ENCODE data around the gene SEC24D. TPM values are rescaled to one million over a fixed set of nuclear protein-coding genes. Genes with fewer than 3 reads are reported as not detected.

The SEC24D gene
- total and polyA plus RNA-seq, 9 of the 15 experiments (the other 6 are each of a cell fraction or from before 2014, with no cell fraction given), result 7.1 to 22.5 (median 11.3) TPM

DNA sequence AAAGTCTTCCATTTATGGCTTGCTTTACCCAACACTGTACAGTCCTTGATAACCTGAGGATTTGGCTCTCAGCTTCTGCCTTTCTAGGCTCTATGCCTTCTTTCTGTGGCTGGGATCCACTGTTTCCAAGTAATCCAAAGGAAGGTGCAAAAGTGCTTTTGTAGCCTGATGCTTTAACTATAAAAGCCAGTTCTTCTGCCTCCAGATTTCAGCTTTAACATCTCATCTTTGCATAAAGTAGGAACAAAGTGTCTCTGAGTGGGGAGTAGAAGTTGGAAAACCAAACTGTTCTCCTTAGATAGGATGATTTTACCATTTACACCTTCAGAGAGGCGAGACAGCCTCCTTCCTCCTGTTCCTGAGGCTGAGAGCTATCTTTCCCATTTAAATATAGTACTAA lies 11.1 kb upstream of the SEC24D start (continued):
- no peak for TF ChIP-seq ZNF79 (CRISPR knock-in tag; IDR thresholded peaks at IDR 0.05; ENCODE audit: low read depth)
- TF ChIP-seq, protein P1, sequence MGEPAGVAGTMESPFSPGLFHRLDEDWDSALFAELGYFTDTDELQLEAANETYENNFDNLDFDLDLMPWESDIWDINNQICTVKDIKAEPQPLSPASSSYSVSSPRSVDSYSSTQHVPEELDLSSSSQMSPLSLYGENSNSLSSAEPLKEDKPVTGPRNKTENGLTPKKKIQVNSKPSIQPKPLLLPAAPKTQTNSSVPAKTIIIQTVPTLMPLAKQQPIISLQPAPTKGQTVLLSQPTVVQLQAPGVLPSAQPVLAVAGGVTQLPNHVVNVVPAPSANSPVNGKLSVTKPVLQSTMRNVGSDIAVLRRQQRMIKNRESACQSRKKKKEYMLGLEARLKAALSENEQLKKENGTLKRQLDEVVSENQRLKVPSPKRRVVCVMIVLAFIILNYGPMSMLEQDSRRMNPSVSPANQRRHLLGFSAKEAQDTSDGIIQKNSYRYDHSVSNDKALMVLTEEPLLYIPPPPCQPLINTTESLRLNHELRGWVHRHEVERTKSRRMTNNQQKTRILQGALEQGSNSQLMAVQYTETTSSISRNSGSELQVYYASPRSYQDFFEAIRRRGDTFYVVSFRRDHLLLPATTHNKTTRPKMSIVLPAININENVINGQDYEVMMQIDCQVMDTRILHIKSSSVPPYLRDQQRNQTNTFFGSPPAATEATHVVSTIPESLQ (CRISPR knock-in tag; IDR thresholded peaks at IDR 0.05), result no peak
- TF ChIP-seq, protein P2, sequence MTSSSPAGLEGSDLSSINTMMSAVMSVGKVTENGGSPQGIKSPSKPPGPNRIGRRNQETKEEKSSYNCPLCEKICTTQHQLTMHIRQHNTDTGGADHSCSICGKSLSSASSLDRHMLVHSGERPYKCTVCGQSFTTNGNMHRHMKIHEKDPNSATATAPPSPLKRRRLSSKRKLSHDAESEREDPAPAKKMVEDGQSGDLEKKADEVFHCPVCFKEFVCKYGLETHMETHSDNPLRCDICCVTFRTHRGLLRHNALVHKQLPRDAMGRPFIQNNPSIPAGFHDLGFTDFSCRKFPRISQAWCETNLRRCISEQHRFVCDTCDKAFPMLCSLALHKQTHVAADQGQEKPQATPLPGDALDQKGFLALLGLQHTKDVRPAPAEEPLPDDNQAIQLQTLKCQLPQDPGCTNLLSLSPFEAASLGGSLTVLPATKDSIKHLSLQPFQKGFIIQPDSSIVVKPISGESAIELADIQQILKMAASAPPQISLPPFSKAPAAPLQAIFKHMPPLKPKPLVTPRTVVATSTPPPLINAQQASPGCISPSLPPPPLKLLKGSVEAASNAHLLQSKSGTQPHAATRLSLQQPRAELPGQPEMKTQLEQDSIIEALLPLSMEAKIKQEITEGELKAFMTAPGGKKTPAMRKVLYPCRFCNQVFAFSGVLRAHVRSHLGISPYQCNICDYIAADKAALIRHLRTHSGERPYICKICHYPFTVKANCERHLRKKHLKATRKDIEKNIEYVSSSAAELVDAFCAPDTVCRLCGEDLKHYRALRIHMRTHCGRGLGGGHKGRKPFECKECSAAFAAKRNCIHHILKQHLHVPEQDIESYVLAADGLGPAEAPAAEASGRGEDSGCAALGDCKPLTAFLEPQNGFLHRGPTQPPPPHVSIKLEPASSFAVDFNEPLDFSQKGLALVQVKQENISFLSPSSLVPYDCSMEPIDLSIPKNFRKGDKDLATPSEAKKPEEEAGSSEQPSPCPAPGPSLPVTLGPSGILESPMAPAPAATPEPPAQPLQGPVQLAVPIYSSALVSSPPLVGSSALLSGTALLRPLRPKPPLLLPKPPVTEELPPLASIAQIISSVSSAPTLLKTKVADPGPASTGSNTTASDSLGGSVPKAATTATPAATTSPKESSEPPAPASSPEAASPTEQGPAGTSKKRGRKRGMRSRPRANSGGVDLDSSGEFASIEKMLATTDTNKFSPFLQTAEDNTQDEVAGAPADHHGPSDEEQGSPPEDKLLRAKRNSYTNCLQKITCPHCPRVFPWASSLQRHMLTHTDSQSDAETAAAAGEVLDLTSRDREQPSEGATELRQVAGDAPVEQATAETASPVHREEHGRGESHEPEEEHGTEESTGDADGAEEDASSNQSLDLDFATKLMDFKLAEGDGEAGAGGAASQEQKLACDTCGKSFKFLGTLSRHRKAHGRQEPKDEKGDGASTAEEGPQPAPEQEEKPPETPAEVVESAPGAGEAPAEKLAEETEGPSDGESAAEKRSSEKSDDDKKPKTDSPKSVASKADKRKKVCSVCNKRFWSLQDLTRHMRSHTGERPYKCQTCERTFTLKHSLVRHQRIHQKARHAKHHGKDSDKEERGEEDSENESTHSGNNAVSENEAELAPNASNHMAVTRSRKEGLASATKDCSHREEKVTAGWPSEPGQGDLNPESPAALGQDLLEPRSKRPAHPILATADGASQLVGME (CRISPR knock-in tag; IDR thresholded peaks at IDR 0.05), result no peak
